GM21737 (cell line): ENCODE measurements around the gene IL19.
"Not testable (repeated sequence)": the region's sequence is repeated elsewhere in the genome, so short reads cannot be mapped to it uniquely, and the experiment has no call there.

Experiments
- ATAC-seq: cut with Tn5 transposase; IDR thresholded peaks from one replicate; pipeline ENCODE4 v1.9.1; 2021; ENCODE audit warnings: mild to moderate bottlenecking, moderate library complexity; ENCODE audit not compliant: unreplicated experiment

The IL19 gene

GRCh38 chr1:206739411-206740076 is 31.0 kb upstream of the IL19 start:
- peak; percentile 70 for ATAC-seq

GRCh38 chr1:206741142-206741701 is 29.4 kb upstream of the IL19 start:
- ATAC-seq: no peak

- no peak for ATAC-seq
Observed at GRCh38 chr1:206742719-206743383, 27.7 kb upstream of the IL19 start.

GRCh38 chr1:206744683-206745082 is 25.9 kb upstream of the IL19 start:
- no peak for ATAC-seq

GRCh38 chr1:206745301-206745700 is 25.3 kb upstream of the IL19 start:
- ATAC-seq: no peak

GRCh38 chr1:206748348-206749030 is 22.1 kb upstream of the IL19 start:
- ATAC-seq: no peak

GRCh38 chr1:206751891-206752290 is 18.7 kb upstream of the IL19 start:
- no peak for ATAC-seq

- no peak for ATAC-seq
Observed at GRCh38 chr1:206752481-206752880, 18.1 kb upstream of the IL19 start.

GRCh38 chr1:206753141-206753540 is 17.4 kb upstream of the IL19 start:
- no peak for ATAC-seq

GRCh38 chr1:206754011-206754410 is 16.6 kb upstream of the IL19 start:
- ATAC-seq: no peak

- ATAC-seq: no peak
Observed at GRCh38 chr1:206757524-206758266, 12.9 kb upstream of the IL19 start.

GRCh38 chr1:206760590-206760989 is 10.0 kb upstream of the IL19 start:
- no peak for ATAC-seq

- no peak for ATAC-seq
Observed at GRCh38 chr1:206761159-206761768, 9.3 kb upstream of the IL19 start.

- ATAC-seq: not testable (repeated sequence)
Observed at GRCh38 chr1:206762741-206763364, 7.7 kb upstream of the IL19 start.

GRCh38 chr1:206765771-206766170 is 4.8 kb upstream of the IL19 start:
- ATAC-seq: not testable (repeated sequence)

GRCh38 chr1:206766251-206766856 is 4.2 kb upstream of the IL19 start:
- ATAC-seq: peak; percentile 53

- ATAC-seq: peak; percentile 2
Observed at GRCh38 chr1:206768472-206769303, 1.9 kb upstream of the IL19 start.

GRCh38 chr1:206769304-206769731 is 1.3 kb upstream of the IL19 start:
- ATAC-seq: peak; percentile 58

GRCh38 chr1:206771338-206771692 is 742 bp downstream of the IL19 start:
- no peak for ATAC-seq
